ENCODE data around the gene IMPDH2. TPM values are rescaled to one million over a fixed set of nuclear protein-coding genes. Genes with fewer than 3 reads are reported as not detected.

The IMPDH2 gene
- total and polyA plus RNA-seq, 2 of the 4 experiments (the other 2 are of a cell fraction) = 190 to 296 TPM

- no peak overlapping the region for H2BK5ac ChIP-seq (ENCODE audit: low read depth, low read length, poor library complexity, severe bottlenecking)
- dilution Hi-C loops (cut with HindIII; ENCODE audit: low sequenced_read_pairs, unreplicated experiment) = no loop called here
These were observed 6.1 kb upstream of the IMPDH2 start for GRCh38 chr3:49035281-49035680.

More at GRCh38 chr3:49035281-49035680, 6.1 kb upstream of the IMPDH2 start:
- H3K56ac ChIP-seq (ENCODE audit: extremely low read depth, insufficient read depth, low read length) = no peak overlapping the region
- no peak overlapping the region for H3K4me2 ChIP-seq (ENCODE audit: low read depth, low read length)
- no peak overlapping the region for H2BK15ac ChIP-seq (ENCODE audit: low read depth, low read length)
- intact Hi-C loops (cut with micrococcal nuclease) (no loop called here), in situ Hi-C loops (cut with MboI; ENCODE audit: low sequenced_read_pairs) (no loop called here)
- no peak overlapping the region for H2AFZ ChIP-seq (replicated peaks; ENCODE audit: low read length, poor library complexity)
- peaks cover 11 to 30% of the 10 kb centered on the region in 2 experiments for H3K79me1 ChIP-seq (ENCODE audit: low read depth in 1 of 2, low read length in 2 of 2)
- TF ChIP-seq MAFK (IDR thresholded peaks at IDR 0.05; ENCODE audit: low read depth, low read length) (no peak), NFE2L2 (IDR thresholded peaks at IDR 0.05; ENCODE audit: low read depth, low read length) (no peak), CTCF (conservative IDR thresholded peaks at IDR 0.05; ENCODE audit: low read depth, low read length) (no peak), SMC3 (IDR thresholded peaks at IDR 0.05; ENCODE audit: low read depth, low read length) (no peak), RAD21 (IDR thresholded peaks at IDR 0.05; ENCODE audit: low read length) (no peak), USF2 (IDR thresholded peaks at IDR 0.05; ENCODE audit: low read depth, low read length) (no peak), ELK1 (IDR thresholded peaks at IDR 0.05; ENCODE audit: borderline replicate concordance, low read depth, low read length) (no peak), MXI1 (IDR thresholded peaks at IDR 0.05; ENCODE audit: borderline replicate concordance, low read depth, low read length) (no peak), RFX5 (IDR thresholded peaks at IDR 0.05; ENCODE audit: low read depth, low read length) (no peak), POLR2A (IDR thresholded peaks at IDR 0.05; ENCODE audit: low read depth, low read length) (no peak), RCOR1 (IDR thresholded peaks at IDR 0.05; ENCODE audit: insufficient replicate concordance, low read length) (no peak)
- H3K9ac ChIP-seq (ENCODE audit: low read depth, low read length) = no peak overlapping the region
- no TSS peak for BruUV-seq (replicated peaks)
- no peak overlapping the region for H3K18ac ChIP-seq (ENCODE audit: low read depth, low read length)
- no peak overlapping the region for H3K27ac ChIP-seq (ENCODE audit: insufficient read depth, low read length)
- no peak overlapping the region for H2AK9ac ChIP-seq (replicated peaks; ENCODE audit: low read depth, low read length, poor library complexity)
- peaks cover 41% of the 10 kb centered on the region for H3K36me3 ChIP-seq (ENCODE audit: control insufficient read depth, insufficient read depth, low read length)
- no peak overlapping the region for H2BK120ac ChIP-seq (ENCODE audit: low read depth, low read length)
- H3K9me1 ChIP-seq (ENCODE audit: insufficient read depth, low read length) = no peaks in the 10 kb centered on the region
- no peak overlapping the region for H2BK20ac ChIP-seq (ENCODE audit: low read depth, low read length)
- ATAC-seq (ENCODE audit: low read depth) (no peak), DNase-seq (no peak)
- H2AK5ac ChIP-seq (ENCODE audit: low read depth, low read length) = no peak overlapping the region
- H4K91ac ChIP-seq (ENCODE audit: insufficient read depth, low read depth, low read length) = no peak overlapping the region
- H4K8ac ChIP-seq (ENCODE audit: low read depth in 2 of 2, low read length in 2 of 2) = no peak overlapping the region
- no peak overlapping the region for H4K5ac ChIP-seq (ENCODE audit: low read depth, low read length)
- no peaks in the 10 kb centered on the region for H3K9me3 ChIP-seq (ENCODE audit: control insufficient read depth, insufficient read depth, low read length)
- no peaks in the 10 kb centered on the region for H3K27me3 ChIP-seq (ENCODE audit: control insufficient read depth, insufficient read depth, low read length)
- H3K4me1 ChIP-seq (ENCODE audit: control insufficient read depth, insufficient read depth, low read length) = peaks cover 4% of the 10 kb centered on the region
- no peaks in the 10 kb centered on the region for H4K20me1 ChIP-seq (ENCODE audit: insufficient read depth, low read length)
- WGBS, 2 experiments (ENCODE audit: extremely low coverage in 2 of 2, insufficient read length in 1 of 2) = no CpG with 5 or more reads among the region's 3 CpGs
- no peak overlapping the region for H3K4me3 ChIP-seq (ENCODE audit: insufficient read depth, low read depth, low read length)
- H3K14ac ChIP-seq (replicated peaks; ENCODE audit: low read depth, low read length) = no peak overlapping the region
- POLR2A ChIA-PET (ENCODE audit: unreplicated experiment) = no interaction called here
- no peak overlapping the region for H3K23ac ChIP-seq (ENCODE audit: low read depth, low read length)
- H3K4ac ChIP-seq (ENCODE audit: low read depth, low read length) = no peak overlapping the region
- CTCF ChIA-PET = no interaction called here

All from IMR-90 (cell line).